Dermis microvascular lymphatic vessel endothelial cell (primary cell): ENCODE measurements around the gene PSG1. TPM values are rescaled to one million over a fixed set of nuclear protein-coding genes. Genes with fewer than 3 reads are reported as not detected.
"Not testable (repeated sequence)": the region's sequence is repeated elsewhere in the genome, so short reads cannot be mapped to it uniquely, and the experiment has no call there.

ENCODE experiments used
- DNase-seq, 2 donors: peaks; one replicate each; pipeline versions ENCODE4 v3.0.0 to v3.0.0-alpha.2; 2010; ENCODE audit warnings: low read depth in 2 of 2
- total RNA-seq: library from RNA; depleted of rRNA; stranded (reverse); fragments of >200 nt; gene quantifications from 2 replicates; pipeline ENCODE4 v1.2.1, GENCODE V29; 2014

PSG1 gene
- total RNA-seq, 1 donor from 2014 or later, result 0.13 TPM

GRCh38 chr19:42821306-42821977 is 58.1 kb downstream of the PSG1 start:
- DNase-seq, result not testable (repeated sequence)

GRCh38 chr19:42819960-42820650 is 59.4 kb downstream of the PSG1 start:
- peak in 1 of 2 donors; percentile 14 for DNase-seq

GRCh38 chr19:42816894-42817293 is 62.6 kb downstream of the PSG1 start:
- no peak for DNase-seq

Other genes starting within 250 kb of the PSG1 start
- under 0.01 and 0.13 TPM in 2 replicates for gene PSG3, start 139.2 kb downstream of the PSG1 start, total RNA-seq
- 0.26 and 0.51 TPM in 2 replicates for gene PSG8, start 114.0 kb downstream of the PSG1 start, total RNA-seq
- gene PSG6, start 38.2 kb upstream of the PSG1 start, total RNA-seq, result not detected in 2 replicates
- gene PSG7, start 57.5 kb upstream of the PSG1 start, total RNA-seq, result under 0.01 TPM in 1 of 2 replicates, not detected in the other
- gene PSG11, start 146.8 kb upstream of the PSG1 start, total RNA-seq, result 0.13 TPM in 2 replicates
- not detected in 2 replicates for gene PSG2, start 203.0 kb upstream of the PSG1 start, total RNA-seq